Iris pigment epithelial cell (primary cell): ENCODE data around the gene CDK1.

Experiments
- DNase-seq: peaks from one replicate; pipeline ENCODE4 v3.0.0-alpha.2; 2011; ENCODE audit warnings: low read depth

CDK1 gene

DNA sequence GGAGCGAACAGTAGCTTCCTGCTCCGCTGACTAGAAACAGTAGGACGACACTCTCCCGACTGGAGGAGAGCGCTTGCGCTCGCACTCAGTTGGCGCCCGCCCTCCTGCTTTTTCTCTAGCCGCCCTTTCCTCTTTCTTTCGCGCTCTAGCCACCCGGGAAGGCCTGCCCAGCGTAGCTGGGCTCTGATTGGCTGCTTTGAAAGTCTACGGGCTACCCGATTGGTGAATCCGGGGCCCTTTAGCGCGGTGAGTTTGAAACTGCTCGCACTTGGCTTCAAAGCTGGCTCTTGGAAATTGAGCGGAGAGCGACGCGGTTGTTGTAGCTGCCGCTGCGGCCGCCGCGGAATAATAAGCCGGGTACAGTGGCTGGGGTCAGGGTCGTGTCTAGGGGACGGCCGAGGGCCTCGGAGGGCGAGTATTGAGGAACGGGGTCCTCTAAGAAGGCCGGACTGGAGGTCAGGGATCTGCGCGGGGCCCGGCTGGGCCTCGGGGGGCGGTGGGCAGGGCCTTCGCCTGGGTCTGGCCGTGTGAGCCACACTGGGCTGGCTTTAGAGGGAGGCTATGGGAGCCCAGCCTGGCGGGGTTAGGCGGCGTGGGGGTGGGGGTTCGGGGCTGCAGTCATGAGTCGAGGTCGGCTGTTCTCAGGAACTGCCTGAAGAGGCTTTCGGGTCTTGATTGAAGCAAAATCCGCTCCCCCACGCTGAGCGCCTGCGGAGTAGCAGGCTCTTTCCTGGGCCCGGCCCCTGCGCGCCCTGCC is at the start of gene CDK1:
CDK1 (plus strand) TSS at position 265 of the 757 bp plus-strand sequence. CDS start 1,688 bp downstream, outside the sequence.
- peak; percentile 99 for DNase-seq

DNA sequence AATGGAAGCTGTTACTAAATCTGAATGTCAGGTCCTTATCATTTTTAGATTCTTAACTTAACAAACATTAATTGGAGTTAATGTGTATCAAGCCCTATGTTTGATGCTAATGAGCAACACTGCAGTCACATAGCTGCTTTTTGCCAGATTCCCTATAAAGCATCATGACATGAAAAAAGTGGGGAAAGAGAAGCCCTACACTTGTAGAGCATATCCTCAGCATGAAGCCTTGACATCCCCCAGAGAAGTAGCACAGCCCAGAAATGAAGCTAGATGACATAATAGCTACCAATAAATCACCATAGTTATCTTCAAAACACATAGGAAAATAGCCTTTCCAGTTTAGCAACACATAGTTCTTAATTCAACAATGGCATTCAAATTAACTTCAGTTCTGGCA is 49.2 kb upstream of the CDK1 start:
- no peak for DNase-seq

DNA sequence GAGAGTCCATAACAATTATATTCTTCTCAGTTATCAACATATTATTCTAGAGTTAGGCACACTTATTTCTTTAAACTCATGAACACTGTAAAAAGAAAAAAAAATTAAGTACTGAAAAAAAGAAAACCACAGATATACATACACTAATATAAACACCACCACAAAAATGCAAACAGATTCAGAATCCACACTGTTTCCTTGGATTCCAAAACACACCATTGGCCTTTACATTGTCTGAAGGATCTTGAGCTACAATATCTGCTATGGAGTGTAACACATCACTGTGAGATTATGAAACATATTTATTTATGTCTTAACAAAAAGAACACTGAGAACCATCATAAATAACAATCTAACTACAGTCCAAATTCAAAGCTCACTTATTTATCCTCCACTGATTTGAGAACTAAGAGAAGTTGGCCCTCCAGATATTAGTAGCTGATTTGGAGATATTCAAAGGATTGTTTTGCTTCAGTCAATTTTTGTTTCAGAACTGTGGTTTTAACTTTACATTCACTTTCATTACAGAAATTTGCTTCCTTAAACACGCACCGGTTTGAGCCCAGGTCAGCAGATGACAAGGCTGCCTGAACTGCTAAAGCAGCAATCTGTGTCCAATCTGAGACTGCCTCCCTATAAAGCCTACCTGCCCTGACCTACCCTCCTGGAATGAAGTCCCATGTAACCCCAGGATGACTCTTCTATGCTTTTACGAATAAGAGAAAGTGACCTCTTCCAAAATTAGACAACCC is 47.0 kb upstream of the CDK1 start:
- DNase-seq = peak; percentile 14

DNA sequence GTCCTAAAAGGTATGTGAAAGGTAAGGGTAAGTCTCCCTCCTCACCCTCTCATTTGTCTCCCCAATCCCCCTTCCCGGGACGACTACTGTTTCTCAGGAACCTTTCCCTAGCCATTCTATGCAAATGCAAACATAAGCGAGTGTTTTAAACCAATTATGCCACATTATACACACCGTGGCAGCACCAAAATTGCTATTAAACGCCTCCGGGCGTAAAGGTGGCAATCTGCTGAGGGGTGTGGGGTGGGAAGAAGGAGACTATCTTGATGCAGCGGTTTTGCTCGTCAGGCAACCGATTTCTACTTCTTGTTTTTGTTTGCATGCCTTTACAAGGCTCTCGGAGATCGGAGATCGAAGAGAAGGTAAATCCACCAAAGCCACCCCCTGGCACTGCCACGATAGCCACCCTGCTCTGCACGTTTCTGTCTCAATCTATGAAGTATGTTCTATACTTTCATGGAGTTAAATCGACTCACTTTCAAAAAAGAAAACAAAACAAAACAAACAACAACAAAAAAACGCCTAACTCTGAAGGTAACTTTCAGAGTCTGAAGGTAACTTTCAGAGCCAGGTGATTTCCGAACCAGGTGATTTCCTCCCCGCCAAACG is 46.0 kb upstream of the CDK1 start:
- DNase-seq = no peak

DNA sequence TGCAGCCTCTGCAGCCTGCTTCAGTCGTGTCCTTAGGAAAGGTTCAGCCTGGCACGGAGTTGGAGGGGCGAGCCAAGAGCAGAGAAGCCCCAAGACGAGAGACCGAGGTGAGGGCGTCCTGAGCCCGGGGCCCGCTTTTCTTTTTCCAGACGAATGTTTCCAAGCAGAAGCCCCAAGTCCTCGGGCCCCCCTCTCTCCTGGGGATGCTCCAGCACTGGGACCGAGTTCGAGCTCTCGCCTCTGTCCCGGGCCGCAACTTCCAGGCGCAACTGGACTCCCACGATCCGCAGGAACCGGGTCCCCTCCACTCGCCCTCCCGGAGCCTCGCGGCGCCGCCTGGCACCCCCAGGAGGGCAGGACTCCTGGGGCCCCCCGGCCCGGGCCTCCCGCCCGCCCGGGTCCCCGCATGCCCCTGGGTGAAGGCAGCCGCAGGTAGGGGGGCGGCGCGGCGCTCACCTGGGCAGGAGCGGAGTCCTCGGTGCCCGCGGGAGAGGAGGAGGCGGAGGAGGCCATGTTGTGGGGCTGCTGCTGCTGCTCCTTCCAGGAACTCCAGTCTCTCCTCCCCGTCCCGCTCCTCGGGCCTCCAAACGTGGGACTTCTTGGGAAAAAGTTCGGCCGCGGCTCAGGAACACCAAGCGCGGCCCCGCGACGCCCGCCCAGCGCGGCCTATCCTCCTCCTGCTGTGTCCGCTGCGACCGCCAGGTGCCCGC is 45.3 kb upstream of the CDK1 start:
- no peak for DNase-seq

DNA sequence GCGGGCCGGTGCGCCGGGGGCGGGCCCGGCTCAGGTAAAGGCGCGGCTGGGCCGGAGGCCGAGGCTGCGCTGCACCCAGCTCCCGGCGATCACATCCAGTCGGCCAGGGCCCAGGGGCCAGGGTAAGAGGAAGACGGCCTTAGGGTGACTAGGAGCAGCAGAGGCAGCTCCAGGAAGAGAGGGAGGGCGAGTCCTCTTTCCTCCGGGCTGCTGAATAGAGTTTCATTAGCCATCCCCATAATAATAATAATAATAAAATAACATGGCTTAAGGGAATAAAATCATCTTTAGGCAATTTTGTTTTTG is 44.8 kb upstream of the CDK1 start:
- DNase-seq = no peak

DNA sequence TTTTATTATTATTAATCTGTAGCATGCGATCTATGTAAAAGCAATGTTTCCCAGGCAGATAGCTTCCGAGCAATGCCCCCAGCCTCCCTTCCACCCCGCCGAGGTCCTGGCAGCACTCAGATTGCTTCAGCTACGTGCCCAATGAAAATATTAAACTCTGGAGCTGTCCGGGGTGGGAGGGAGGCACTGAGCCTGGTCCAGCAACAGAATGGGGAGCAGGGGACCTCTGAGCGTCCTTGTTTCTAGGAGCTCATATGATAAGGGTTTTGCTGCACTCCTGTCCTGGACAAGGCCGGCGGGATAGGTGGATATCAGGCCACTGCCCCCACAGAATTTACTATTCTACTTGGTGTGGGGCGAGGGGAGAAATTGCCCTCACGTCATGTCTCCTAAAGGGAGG is 44.5 kb upstream of the CDK1 start:
- DNase-seq = no peak

DNA sequence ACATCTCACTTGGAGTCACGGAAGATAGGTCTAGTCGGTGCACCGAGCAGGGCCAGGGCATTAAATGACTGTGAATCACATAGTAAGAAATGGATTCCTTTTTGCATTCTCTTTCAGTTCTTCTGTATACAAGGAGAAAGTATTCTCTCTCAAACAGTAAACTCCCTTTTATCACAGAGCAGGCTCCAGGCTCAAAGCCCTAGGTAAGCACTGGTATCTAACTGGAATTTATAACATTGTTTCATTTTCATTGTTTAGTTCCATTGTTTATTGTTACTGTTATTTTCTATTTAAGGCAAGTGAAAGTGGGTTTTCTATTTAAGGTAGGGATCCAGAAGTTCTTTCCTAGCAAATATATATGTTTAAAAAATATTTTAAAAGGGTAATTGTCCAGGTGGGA is 44.1 kb upstream of the CDK1 start:
- no peak for DNase-seq

DNA sequence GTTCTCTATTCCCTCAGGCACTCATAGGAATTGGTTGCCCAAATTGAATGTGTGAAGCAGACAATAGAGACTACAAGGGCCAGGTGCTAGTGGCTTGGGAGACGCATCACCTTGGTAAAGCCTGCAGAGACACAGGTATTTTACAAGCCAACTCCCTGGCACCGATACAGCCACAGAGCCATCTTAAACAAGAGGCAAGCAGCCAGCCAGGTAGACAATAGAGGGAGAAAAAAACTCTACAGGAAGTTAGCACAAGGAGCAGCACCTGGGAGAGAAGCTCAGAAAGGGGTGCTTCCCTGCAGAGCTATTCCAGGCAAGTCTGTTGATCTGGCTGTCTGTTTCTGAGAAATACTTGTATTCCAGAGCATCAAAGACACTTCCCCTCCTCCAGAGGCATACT is 43.0 kb upstream of the CDK1 start:
- DNase-seq = no peak

DNA sequence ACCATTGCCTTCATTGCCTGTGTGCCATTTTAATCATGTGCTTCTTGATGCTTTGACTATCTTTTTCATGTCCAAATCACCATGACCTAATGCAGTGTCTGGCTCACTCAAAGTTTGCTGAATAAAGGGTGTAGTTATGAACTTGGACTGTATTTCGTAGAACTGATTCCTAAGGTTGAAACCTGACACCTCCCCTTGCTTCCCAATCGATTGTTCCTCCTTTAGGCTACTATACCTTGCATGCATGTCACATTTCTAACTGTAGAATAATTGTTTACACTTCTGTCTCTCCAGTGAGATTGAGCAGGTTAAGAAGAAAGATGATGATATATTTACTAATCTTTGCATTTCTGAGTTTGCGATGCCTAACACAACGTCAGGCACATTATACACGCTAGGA is 41.0 kb upstream of the CDK1 start:
- DNase-seq = no peak

DNA sequence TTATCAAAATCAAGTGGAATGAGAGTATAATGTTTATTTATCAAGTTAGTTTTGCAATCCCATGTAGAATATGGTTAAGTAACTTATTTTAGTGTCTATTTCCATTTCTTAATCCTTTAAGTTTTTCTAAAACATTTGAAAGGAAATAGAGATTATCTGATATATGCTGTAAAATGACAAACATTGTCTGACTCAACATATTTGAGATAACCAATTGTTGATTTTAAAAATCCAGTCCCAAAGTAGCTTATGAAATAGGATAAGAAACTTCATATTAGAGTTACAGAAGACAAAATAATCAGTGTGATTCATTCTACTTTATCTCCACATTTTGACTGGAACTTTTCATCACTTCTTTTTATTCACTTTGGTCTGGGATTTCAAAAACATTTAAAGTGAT is 38.7 kb upstream of the CDK1 start:
- DNase-seq = peak; percentile 87

DNA sequence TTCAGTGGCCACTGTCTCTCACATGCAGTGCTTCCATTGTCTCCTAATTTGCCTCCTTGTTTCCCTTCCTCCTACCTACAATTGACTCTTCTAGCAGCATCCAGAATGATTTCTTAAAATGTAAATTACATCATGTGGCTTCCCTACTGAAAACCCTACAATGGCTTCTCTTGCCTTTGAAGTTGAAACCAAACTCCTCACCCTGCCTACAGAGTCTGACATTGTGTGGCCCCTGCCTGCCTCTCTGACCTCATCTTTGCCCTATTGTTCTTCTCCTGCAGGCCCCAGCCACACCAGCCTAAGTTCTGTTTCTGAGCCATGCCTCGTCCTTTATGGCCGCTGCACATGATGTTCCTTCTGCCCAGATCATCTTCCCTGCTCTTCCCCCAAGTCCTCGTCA is 35.8 kb upstream of the CDK1 start:
- no peak for DNase-seq

DNA sequence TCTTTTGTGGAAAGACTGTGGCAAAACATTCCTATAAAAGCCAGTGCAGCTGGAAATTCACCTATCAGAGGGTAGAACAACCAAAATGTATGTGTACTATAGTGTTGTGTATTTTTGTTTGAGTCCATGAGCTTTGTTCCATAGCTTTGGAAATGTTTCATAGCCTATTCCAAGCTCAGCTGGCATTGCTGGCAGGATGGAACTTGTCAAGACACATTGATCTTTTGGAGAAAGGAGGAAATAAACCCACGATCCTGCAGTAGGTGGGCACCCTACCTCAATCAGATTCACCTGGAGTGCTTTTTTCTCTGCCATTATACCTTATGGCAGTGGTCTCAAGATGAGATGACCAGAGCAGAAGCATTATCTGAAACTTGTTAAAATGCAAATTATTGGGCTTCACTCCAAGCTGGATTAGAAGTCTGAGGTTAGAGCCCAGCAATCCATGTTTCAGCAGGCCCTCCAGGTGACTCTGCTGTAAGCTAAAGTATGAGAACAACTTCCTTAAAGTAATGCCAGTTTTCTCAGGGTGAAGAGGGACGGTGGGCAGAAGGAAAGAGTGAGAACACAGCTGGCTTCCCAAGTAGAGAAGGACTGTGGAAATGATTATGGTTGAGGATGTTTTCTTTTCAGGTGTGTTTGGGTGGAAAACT is 30.3 kb upstream of the CDK1 start:
- no peak for DNase-seq

DNA sequence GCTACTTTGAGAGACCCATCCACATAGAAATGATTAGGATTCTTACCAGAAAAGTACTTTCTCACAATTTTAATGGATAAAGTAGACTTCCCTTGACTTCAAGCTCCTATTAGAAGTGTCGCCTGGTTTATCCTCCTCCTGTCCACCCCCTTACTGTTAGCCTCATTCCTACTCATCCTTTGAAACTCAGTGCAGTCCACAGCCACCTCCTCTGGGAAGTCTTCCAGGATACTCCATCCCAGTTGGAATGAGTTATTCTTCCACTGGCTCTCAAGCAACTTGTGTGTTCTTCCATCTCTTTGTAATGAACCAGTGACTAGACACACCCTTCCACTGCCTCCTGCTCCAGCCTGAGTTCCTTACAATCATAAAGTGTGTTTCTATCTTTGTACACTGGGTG is 25.1 kb upstream of the CDK1 start:
- no peak for DNase-seq

DNA sequence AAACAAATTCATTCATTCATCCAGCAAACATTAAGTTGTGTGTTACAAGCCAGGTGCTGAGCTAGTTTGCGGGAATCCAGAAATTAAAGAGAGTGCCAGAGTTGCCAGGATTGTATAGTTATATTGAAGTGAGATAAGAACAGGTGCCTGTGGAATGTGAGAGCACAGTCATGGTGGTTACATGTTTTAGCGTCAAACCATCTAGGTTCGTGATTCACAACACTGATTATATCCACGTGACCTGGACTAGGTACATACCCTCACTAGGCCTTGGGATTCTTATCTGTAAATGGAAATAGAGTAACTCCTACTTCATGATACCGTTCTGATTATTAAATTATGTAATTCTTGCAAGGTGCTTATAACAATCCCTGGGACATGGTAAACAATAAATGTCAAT is 24.5 kb upstream of the CDK1 start:
- no peak for DNase-seq

DNA sequence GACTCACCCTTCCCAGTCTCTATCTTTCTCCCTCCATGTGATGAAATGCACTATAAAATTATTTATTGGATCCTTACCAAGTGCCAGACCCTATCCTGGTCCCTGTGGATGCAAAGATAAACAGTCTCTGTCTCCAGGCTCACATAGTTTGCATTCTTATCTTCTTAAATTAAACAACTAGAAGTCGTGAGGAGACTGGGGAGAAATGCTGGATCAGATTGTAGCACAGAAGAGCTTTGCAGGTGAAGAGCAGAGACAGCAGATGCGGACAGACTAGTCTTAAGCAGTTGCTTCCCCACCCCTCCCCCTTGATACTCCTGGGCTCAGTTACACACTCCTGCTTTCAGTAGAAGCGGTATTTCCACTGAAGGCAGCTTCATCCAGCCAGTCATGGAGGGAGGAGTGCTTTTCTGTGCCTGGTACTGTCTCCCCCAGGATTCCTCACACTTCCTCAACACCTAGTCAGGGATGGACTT is 20.8 kb upstream of the CDK1 start:
- DNase-seq = peak; percentile 47

DNA sequence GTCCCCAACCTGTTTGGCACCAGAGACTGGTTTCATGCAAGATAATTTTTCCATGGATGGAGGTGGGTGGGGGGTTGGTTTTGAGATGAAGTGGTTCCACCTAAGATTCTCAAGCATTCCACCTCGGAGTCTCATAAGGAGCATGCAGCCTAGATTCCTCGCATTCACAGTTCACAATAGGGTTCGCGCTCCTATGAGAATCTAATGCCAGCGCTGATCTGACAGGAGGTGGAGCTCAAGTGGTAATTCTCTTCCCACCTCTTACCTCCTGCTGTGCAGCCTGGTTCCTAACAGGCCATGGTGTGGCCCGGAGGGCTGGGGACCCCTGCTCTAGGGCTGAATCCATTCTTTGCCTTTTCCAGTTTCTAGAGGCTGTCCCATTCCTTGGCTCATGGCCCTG is 19.1 kb upstream of the CDK1 start:
- DNase-seq = no peak

DNA sequence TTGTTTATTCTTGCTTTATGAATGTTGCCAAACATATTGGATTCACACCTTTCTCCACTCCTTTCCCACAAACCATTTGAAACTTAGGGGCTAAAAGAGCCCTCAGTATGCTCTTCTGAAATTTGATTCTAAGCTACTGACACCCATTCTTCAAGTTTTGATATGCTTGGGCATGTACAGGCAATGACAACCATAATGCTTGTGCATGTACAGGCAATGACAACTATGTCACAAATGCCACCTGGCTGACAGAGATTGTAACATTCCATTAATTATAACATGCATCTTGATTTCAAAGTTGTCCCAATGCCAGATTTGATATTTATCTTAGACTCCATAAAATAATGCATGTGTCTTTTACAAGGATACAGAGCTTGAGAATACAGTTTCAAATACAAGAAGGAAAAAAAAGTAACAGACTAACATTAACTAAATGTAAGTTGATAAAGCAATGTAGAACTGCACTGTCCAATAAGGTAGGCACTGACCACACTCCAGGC is 17.5 kb upstream of the CDK1 start:
- no peak for DNase-seq

DNA sequence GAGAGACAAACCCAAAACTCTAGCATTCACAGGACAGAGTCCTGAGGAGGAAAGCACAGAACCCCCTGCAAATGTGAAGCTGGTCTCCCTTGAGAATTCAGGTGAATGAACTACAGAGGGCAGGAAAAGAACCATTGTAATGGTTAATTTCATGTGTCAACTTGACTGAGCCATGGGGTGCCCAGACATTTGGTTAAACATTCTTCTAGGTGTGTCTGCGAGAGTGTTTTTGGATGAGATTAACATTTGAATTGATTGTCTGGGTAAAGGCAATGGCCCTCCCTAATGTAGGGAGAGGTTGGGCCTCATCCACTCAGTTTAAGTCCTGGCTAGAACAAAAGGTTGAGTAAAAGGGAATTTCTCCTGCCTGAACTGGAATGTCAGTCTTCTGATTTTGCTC is 15.7 kb upstream of the CDK1 start:
- DNase-seq = no peak

DNA sequence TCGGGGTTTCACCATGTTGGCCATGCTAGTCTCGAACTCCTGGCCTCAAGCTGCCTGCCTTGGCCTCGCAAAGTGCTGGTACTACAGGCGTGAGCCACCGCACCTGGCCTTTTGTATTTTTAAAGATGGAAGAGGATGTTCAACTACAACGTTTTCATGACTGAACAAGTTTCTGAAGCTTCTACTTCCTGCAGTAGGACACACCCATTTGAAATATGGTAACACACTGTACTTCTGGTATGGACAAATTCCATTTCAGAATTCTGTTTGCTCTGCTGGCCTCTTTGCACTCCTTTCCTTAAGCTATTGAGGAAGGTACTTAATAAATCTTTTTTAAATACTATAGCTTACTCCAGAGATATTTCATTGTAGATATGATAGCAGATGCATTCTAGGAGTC is 10.9 kb upstream of the CDK1 start:
- no peak for DNase-seq

DNA sequence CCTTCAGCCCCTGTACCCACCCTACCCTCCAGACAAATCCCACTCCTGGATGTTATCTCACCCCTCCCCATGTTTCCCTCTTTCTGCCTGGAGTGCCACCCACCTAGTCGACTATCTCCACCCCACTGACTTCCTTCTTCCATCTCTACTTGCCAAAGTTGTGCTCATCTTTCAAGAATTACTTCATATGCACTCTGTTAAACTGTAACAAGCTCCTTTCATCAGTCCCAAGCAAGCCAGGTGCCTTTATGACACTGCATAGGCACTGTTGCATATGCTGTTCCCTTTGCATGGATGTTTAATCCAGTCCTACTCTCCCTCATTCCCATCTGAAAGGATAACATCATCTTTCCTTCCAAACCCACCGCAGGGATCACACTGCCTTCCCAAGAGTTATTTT is 8.9 kb upstream of the CDK1 start:
- no peak for DNase-seq

DNA sequence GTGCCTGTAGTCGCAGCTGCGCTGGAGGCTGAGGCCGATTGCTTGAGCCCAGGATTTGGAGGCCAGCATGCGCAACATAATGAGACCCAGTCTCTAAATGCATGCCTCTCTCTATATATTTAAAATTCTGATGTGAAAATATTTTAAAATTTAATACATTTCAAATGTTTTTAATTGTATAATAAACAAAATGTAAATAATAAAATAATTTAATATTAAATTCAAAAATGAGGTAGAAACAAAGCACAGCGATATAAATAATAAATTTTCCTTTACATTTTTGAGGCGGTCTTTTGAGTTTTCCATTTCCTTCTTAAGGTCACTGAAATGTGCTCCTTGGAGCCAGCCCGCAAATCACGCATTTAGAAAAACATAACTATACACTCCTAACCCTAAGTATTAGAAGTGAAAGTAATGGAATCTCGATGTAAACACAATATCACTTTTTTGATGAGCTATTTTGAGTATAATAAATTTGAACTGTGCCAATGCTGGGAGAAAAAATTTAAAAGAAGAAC is 523 bp upstream of the CDK1 start:
- no peak for DNase-seq
